T-cell (primary cell): ENCODE data around the gene YWHAQ. TPM values are rescaled to one million over a fixed set of nuclear protein-coding genes. Genes with fewer than 3 reads are reported as not detected.
"Not testable (repeated sequence)": the region's sequence is repeated elsewhere in the genome, so short reads cannot be mapped to it uniquely, and the experiment has no call there.

Source experiments
- ATAC-seq, 4 experiments: fragments of 200-7000 bp in 3 of 4; fragments of 150-1000 bp in 1 of 4; cut with Tn5 transposase; replicated peaks in 1 of 4; 1 replicate in 3 of 4; 2 replicates in 1 of 4; pipeline ENCODE4 v1.10.0; 2021; ENCODE audit warnings: moderate library complexity in 3 of 4, mild to moderate bottlenecking in 2 of 4, moderate number of reproducible peaks in 1 of 4
- CTCF ChIA-PET, 2 donors: fragments of 300-600 bp; sonication (Branson Sonifier 250); formaldehyde crosslinking; loops; one replicate each; lab custom pipeline; 2022; ENCODE audit warnings: antibody characterized with exemption in 2 of 2; lab: Charles Lee
- POLR2A ChIA-PET, 2 donors: fragments of 300-600 bp; sonication (Branson Sonifier 250); formaldehyde crosslinking; loops; one replicate each; lab custom pipeline; 2022; ENCODE audit warnings: antibody characterized with exemption in 2 of 2; lab: Charles Lee
- DNase-seq, 35 experiments: peaks; one replicate each; pipeline versions ENCODE4 v3.0.0 to v3.0.0-alpha.2; 2013 to 2023
- H3K27ac ChIP-seq: one replicate; pipeline ENCODE4 v1.5.1; 2013; ENCODE audit warnings: low read length
- H3K27me3 ChIP-seq, 2 experiments: replicated peaks in 1 of 2; 1 replicate in 1 of 2; 2 replicates in 1 of 2; pipeline versions ENCODE4 v1.6.1 to v1.7.0; 2013; ENCODE audit warnings: low read length in 1 of 2, mixed read lengths in 1 of 2; ENCODE audit not compliant: control insufficient read depth in 2 of 2, insufficient read depth in 2 of 2; ENCODE audit errors: extremely low read depth in 1 of 2
- H3K36me3 ChIP-seq, 2 donors: 1 replicate in 1 of 2; 2 replicates in 1 of 2; pipeline versions ENCODE4 v1.6.1 to v1.7.0; 2013; ENCODE audit warnings: low read length in 1 of 2; ENCODE audit not compliant: control insufficient read depth in 2 of 2, insufficient read depth in 1 of 2; ENCODE audit errors: extremely low read depth in 1 of 2
- H3K4me1 ChIP-seq, 2 experiments: 1 replicate in 1 of 2; 2 replicates in 1 of 2; pipeline versions ENCODE4 v1.6.1 to v1.7.0; 2013; ENCODE audit warnings: low read length in 2 of 2, mixed read lengths in 1 of 2; ENCODE audit not compliant: insufficient read depth in 2 of 2, control insufficient read depth in 1 of 2; ENCODE audit errors: extremely low read depth in 1 of 2
- H3K4me3 ChIP-seq, 2 donors: 1 replicate in 1 of 2; 2 replicates in 1 of 2; pipeline versions ENCODE4 v1.5.1 to v1.7.0; 2013; ENCODE audit warnings: mild to moderate bottlenecking in 2 of 2, low read length in 1 of 2, moderate library complexity in 1 of 2; ENCODE audit not compliant: control insufficient read depth in 1 of 2; ENCODE audit errors: extremely low read depth in 1 of 2
- H3K9me3 ChIP-seq: 2 replicates; pipeline ENCODE4 v1.7.0; 2013
- H3K27ac Mint-ChIP-seq, 2 donors: one replicate each; pipeline ENCODE4 v1.8.0; 2020 to 2021; ENCODE audit warnings: mild to moderate bottlenecking in 2 of 2, mixed read lengths in 2 of 2
- H3K27me3 Mint-ChIP-seq, 2 donors: one replicate each; pipeline ENCODE4 v1.8.0; 2021 to 2022; ENCODE audit warnings: mixed read lengths in 2 of 2
- H3K36me3 Mint-ChIP-seq: one replicate; pipeline ENCODE4 v1.8.0; 2021; ENCODE audit warnings: mixed read lengths
- H3K4me1 Mint-ChIP-seq, 3 donors: one replicate each; pipeline ENCODE4 v1.8.0; 2020 to 2022; ENCODE audit warnings: mixed read lengths in 3 of 3, mild to moderate bottlenecking in 1 of 3
- H3K4me3 Mint-ChIP-seq, 3 donors: one replicate each; pipeline ENCODE4 v1.8.0; 2020 to 2022; ENCODE audit warnings: mild to moderate bottlenecking in 3 of 3, mixed read lengths in 3 of 3, moderate library complexity in 3 of 3
- H3K9me3 Mint-ChIP-seq, 3 donors: one replicate each; pipeline ENCODE4 v1.8.0; 2020 to 2022; ENCODE audit warnings: mixed read lengths in 3 of 3
- WGBS: methylation state at CpG from one replicate; pipeline ENCODE4 v1.1.5; 2013; ENCODE audit warnings: missing lambda C conversion rate; ENCODE audit not compliant: insufficient coverage; 5-methylcytosine and 5-hydroxymethylcytosine counted together
- total RNA-seq, 35 experiments: library from RNA in 6 of 35; stranded (reverse) in 6 of 35; fragments of 120-200 nt in 1 of 35; gene quantifications; one replicate each; pipeline versions ENCODE4 v1.2.1 to v1.2.4 and lab custom pipeline; 2013 to 2026

YWHAQ gene
- total RNA-seq, 5 donors from 2014 or later (not counting 1 experiment from before 2014, with no cell fraction given) = 104 to 141 (median 139) TPM

DNA sequence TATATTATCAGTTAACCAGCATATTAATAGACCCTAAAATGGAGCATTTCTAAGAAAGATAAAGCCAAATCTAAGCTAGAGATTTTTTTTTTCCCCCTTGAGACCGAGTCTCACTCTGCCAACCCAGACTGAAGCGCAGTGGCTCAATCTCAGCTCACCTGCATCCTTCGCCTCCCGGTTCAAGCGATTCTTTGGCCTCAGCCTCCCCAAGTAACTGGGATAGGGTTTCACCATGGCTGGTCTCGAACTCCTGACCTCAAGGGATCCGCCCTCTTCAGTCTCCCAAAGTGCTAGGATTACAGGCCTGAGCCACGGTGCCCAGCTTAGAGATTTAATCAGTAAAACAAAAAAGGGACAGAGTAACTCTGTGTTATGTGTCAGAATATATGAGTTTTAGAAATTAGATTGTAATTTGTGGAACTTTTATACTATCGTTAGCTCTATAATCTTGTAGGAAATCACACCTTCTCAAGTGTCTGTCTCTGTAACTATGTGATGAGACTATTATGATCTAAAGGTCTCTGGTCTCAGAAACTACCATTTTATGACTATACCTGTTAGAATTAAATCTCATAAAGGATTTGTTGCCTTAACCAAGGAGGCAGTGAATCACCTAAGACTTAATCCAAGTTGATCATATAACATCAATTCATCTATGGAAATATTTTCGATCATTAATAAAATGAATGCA lies 34.0 kb downstream of the YWHAQ start:
- Mint-ChIP-seq H3K27ac (peak overlapping the region; percentile 79 to 83), H3K4me3 (peak overlapping the region; percentile 52 to 72 (median 52)), H3K4me1 (peaks cover 43 to 57% (median 50%) of the 10 kb centered on the region in 3 donors), H3K9me3 (peaks cover 4 to 10% (median 9%) of the 10 kb centered on the region in 3 donors), H3K36me3 (peaks cover 30% of the 10 kb centered on the region), H3K27me3 (no peaks in the 10 kb centered on the region)
- H3K36me3 ChIP-seq = peaks cover 4 to 15% of the 10 kb centered on the region in 2 donors
- ChIA-PET CTCF (interaction anchor here (0.7 to 1.1 kb wide), 5 partner anchors 10 to 217 kb away, joined by 3 to 4 read pairs (median 3); no protein-coding TSS in a partner anchor), POLR2A (interaction anchor here (0.7 to 3.4 kb wide), 2 partner anchors 12 to 19 kb away, joined by 10 to 18 read pairs; no protein-coding TSS in a partner anchor)
- whole genome bisulfite sequencing = 71% methylated on average over 7 of the region's 10 CpGs
- DNase-seq (no peak), ATAC-seq (peak in 1 of 4 experiments; percentile 28)
- no peaks in the 10 kb centered on the region for H3K27me3 ChIP-seq
- H3K4me1 ChIP-seq = peaks cover 0 to 15% of the 10 kb centered on the region in 2 experiments
- peaks cover 4% of the 10 kb centered on the region for H3K9me3 ChIP-seq
- H3K4me3 ChIP-seq = no peak overlapping the region
- peak overlapping the region; percentile 44 for H3K27ac ChIP-seq

DNA sequence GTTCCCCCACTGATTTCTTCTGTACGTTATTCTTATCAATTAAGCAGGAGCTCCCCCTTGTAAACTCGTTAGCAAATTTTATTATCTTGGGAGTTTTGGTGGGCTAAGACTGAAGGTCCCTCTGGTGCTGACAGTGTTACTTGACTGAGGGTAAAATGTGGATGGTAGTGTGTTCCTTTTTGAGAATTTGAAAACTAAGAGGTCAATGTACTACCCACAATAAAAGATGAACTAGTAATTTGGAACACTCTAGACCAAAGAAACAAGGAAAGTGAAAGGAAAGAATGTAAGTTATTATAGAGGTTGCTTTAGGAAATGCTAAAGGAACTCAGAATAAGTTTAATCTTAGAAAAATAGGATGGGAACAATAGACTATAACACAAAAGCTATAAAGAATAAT lies 35.1 kb downstream of the YWHAQ start:
- peak overlapping the region; percentile 44 for H3K27ac ChIP-seq
- H3K36me3 Mint-ChIP-seq = peaks cover 35% of the 10 kb centered on the region

DNA sequence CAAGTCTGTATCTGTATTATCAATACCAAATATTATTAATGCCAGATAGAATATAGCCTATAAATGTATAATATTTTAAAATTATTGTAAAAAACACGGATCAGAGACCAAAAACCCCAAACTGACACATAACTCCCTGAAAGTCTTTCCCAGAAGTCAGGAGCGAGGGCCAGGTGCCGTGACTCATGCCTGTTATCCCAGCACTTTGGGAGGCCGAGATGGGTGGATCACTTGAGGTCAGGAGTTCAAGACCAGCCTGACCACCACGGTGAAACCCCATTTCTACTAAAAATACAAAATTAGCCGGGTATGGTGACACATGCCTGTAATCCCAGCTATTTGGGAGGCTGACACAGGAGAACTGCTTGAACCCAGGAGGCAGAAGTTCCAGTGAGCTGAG lies 35.5 kb downstream of the YWHAQ start:
- H3K4me1 Mint-ChIP-seq = peaks cover 43 to 67% (median 54%) of the 10 kb centered on the region in 3 donors
- not testable (repeated sequence) for H3K27ac Mint-ChIP-seq, H3K4me3 ChIP-seq, H3K4me3 Mint-ChIP-seq, H3K9me3 ChIP-seq, H3K9me3 Mint-ChIP-seq, H3K27me3 Mint-ChIP-seq, ATAC-seq, H3K27ac ChIP-seq, DNase-seq, H3K27me3 ChIP-seq
- no CpG with 5 or more reads among the region's 6 CpGs for WGBS
- Histone ChIP-seq H3K4me1 (peaks cover 0 to 15% of the 10 kb centered on the region in 2 experiments), H3K36me3 (peaks cover 4 to 14% of the 10 kb centered on the region in 2 donors)
- ChIA-PET POLR2A (interaction anchor here (0.6 to 3.4 kb wide), 3 partner anchors 12 to 215 kb away, joined by 3 to 18 read pairs (median 4); no protein-coding TSS in a partner anchor), CTCF (interaction anchor here in 1 of 2 donors (0.7 to 1.0 kb wide), 2 partner anchors 16 to 34 kb away, joined by 3 read pairs; no protein-coding TSS in a partner anchor)
- H3K36me3 Mint-ChIP-seq = peaks cover 33% of the 10 kb centered on the region

More for the DNA sequence above, 35.1 kb downstream of the YWHAQ start:
- H3K4me3 ChIP-seq = no peak overlapping the region
- peaks cover 0 to 15% of the 10 kb centered on the region in 2 experiments for H3K4me1 ChIP-seq
- POLR2A ChIA-PET = interaction anchor here (0.6 to 3.4 kb wide), 3 partner anchors 13 to 215 kb away, joined by 3 to 18 read pairs (median 7); no protein-coding TSS in a partner anchor
- peak overlapping the region; percentile 79 to 83 for H3K27ac Mint-ChIP-seq
- H3K27me3 Mint-ChIP-seq = no peaks in the 10 kb centered on the region
- H3K4me3 Mint-ChIP-seq = peak overlapping the region; percentile 52 to 72 (median 52)
- H3K36me3 ChIP-seq = peaks cover 4 to 14% of the 10 kb centered on the region in 2 donors
- DNase-seq (no peak), ATAC-seq (peak in 1 of 4 experiments; percentile 16)
- H3K9me3 Mint-ChIP-seq = peaks cover 4 to 10% (median 9%) of the 10 kb centered on the region in 3 donors
- H3K27me3 ChIP-seq = no peaks in the 10 kb centered on the region
- CTCF ChIA-PET = interaction anchor here in 1 of 2 donors (0.7 to 1.1 kb wide), 3 partner anchors 26 to 40 kb away, joined by 3 to 4 read pairs (median 3); no protein-coding TSS in a partner anchor
- peaks cover 43 to 65% (median 52%) of the 10 kb centered on the region in 3 donors for H3K4me1 Mint-ChIP-seq
- H3K9me3 ChIP-seq = peaks cover 4% of the 10 kb centered on the region
- WGBS = no CpG with 5 or more reads among the region's 2 CpGs

DNA sequence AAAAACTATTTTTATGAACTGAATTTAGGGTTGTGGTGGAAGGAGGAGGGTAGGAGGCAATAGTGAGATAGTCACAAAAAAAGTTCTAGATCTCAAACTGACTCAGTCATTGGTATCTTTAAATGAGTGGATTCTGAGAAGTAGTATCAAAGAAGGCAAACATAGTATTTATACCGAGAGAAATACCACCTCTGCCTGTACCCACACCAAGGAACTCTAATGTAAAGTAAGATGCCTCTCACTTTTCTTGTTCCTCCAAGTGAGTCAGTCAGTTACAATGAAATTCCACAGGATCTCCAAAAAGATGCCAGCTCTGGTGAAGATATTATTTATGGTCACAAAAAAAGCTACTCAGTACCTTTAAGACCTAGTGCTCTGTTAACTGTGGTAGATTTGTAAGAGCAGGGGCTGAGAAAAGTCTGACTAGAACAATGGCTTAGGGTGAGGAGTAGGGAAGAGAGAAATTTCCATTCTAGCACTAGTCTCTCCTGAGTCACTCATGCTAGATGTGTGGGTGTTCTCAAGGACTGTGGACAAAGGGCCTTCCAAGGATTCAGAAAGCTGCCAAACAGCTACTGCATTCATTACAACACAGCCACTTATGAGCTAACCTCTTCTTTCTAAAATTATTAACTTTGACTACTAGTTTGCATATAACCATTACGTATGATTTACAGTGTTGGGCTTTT lies 36.3 kb downstream of the YWHAQ start:
- Mint-ChIP-seq H3K27me3 (no peaks in the 10 kb centered on the region), H3K4me1 (peaks cover 43 to 62% (median 50%) of the 10 kb centered on the region in 3 donors), H3K9me3 (peaks cover 0 to 2% (median 2%) of the 10 kb centered on the region in 3 donors), H3K27ac (peak overlapping the region; percentile 34 to 44), H3K36me3 (peaks cover 32% of the 10 kb centered on the region), H3K4me3 (no peak overlapping the region)
- Histone ChIP-seq H3K36me3 (peaks cover 4 to 18% of the 10 kb centered on the region in 2 donors), H3K9me3 (peaks cover 2% of the 10 kb centered on the region), H3K27ac (peak overlapping the region; percentile 0), H3K4me3 (no peak overlapping the region), H3K27me3 (no peaks in the 10 kb centered on the region), H3K4me1 (peaks cover 0 to 15% of the 10 kb centered on the region in 2 experiments)
- WGBS = no CpG with 5 or more reads among the region's 2 CpGs
- DNase-seq (no peak), ATAC-seq (no peak)
- POLR2A ChIA-PET = interaction anchor here (0.6 to 3.4 kb wide), 3 partner anchors 11 to 25 kb away, joined by 3 to 18 read pairs (median 4); no protein-coding TSS in a partner anchor
- CTCF ChIA-PET = interaction anchor here (0.6 to 0.7 kb wide), 2 partner anchors 17 to 24 kb away, joined by 3 to 6 read pairs; no protein-coding TSS in a partner anchor

DNA sequence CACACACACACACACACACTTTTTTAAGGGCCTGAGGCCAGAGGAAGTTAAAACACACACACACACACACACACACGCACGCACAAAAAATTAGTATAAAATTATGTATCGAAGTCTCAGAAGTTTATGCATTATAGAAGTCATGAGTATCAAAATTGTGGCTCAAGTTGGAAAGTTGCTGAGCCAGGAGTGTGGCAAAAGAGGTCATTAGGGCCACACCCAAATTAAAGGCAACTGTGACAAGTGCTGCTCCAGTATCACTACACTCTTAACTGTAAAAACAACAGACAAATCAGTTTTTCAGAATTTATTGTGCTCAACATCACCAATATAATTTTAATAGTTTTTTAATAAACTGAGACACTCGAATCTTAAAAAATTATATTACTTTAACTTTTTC lies 36.9 kb downstream of the YWHAQ start:
- H3K9me3 Mint-ChIP-seq = no peaks in the 10 kb centered on the region
- ATAC-seq (no peak), DNase-seq (no peak)
- no peak overlapping the region for H3K4me3 Mint-ChIP-seq
- peaks cover 0 to 15% of the 10 kb centered on the region in 2 experiments for H3K4me1 ChIP-seq
- H3K36me3 Mint-ChIP-seq = peaks cover 27% of the 10 kb centered on the region
- peak overlapping the region in 1 of 2 donors; percentile 64 for H3K27ac Mint-ChIP-seq
- ChIA-PET CTCF (interaction anchor here in 1 of 2 donors (0.7 kb wide), 1 partner anchor 14 kb away, joined by 4 read pairs; no protein-coding TSS in a partner anchor), POLR2A (no interaction called here)
- no peaks in the 10 kb centered on the region for H3K9me3 ChIP-seq
- H3K4me1 Mint-ChIP-seq = peaks cover 42 to 59% (median 48%) of the 10 kb centered on the region in 3 donors
- no peak overlapping the region for H3K4me3 ChIP-seq
- peaks cover 4 to 21% of the 10 kb centered on the region in 2 donors for H3K36me3 ChIP-seq
- no peaks in the 10 kb centered on the region for H3K27me3 ChIP-seq
- no CpG with 5 or more reads among the region's 4 CpGs for WGBS
- peak overlapping the region; percentile 0 for H3K27ac ChIP-seq
- no peaks in the 10 kb centered on the region for H3K27me3 Mint-ChIP-seq
